Measurements from ENCODE around the gene TRIM63. TPM values are rescaled to one million over a fixed set of nuclear protein-coding genes. Genes with fewer than 3 reads are reported as not detected.

Gene TRIM63
- total and polyA plus RNA-seq, 2 of the 8 experiments (the other 6 are each of a cell fraction or from before 2014, with no cell fraction given), result not detected

- H3K4ac ChIP-seq (replicated peaks; ENCODE audit: insufficient read length, low read depth, low read length), result no peak overlapping the region
- no peak overlapping the region for H2BK12ac ChIP-seq (ENCODE audit: low read depth, low read length)
- WGBS, 2 experiments (ENCODE audit: extremely low coverage in 1 of 2, insufficient coverage in 1 of 2, insufficient read length in 1 of 2, insufficient replicate concordance in 2 of 2, low coverage in 1 of 2, low lambda C conversion rate in 2 of 2, missing lambda C conversion rate in 1 of 2), result 91% methylated on average over 7 of the region's 7 CpGs; no CpG with 5 or more reads in 1 of the 2 experiments
- H3K56ac ChIP-seq (replicated peaks; ENCODE audit: insufficient read length, low read depth, low read length), result no peak overlapping the region
- no peak overlapping the region for H4K8ac ChIP-seq (ENCODE audit: extremely low read depth, insufficient read depth, low read length)
- H4K5ac ChIP-seq (ENCODE audit: insufficient read length, low read depth, low read length), result no peak overlapping the region
- H2AK5ac ChIP-seq (ENCODE audit: low read depth, low read length), result no peak overlapping the region
- no peak overlapping the region for H4K91ac ChIP-seq (replicated peaks; ENCODE audit: insufficient read length, low read length)
- H3K36me3 ChIP-seq (ENCODE audit: control insufficient read depth in 2 of 4, insufficient read depth in 4 of 4, low read length in 3 of 4), result no peaks in the 10 kb centered on the region
- H3K4me3 ChIP-seq (ENCODE audit: extremely low read depth in 1 of 4, insufficient read depth in 2 of 4, low read depth in 3 of 4, low read length in 4 of 4), result no peak overlapping the region
- no peak overlapping the region for H2AFZ ChIP-seq (ENCODE audit: low read length)
- no peak overlapping the region for H3K9ac ChIP-seq (replicated peaks in 1 of 4; ENCODE audit: extremely low read depth in 1 of 4, low read depth in 3 of 4, low read length in 3 of 4)
- DNase-seq (ENCODE audit: low read depth in 1 of 2, low spot score in 2 of 2) (no peak), FAIRE-seq (no peak)
- no peak overlapping the region for H3K14ac ChIP-seq (ENCODE audit: insufficient read length)
- no peaks in the 10 kb centered on the region for H3K9me3 ChIP-seq (ENCODE audit: insufficient read depth in 2 of 2, low read depth in 1 of 2, low read length in 1 of 2)
- no peak overlapping the region for H3K4me2 ChIP-seq (ENCODE audit: insufficient read depth in 1 of 2, low read depth in 2 of 2, low read length in 2 of 2)
- no peak overlapping the region for H3K27ac ChIP-seq (ENCODE audit: low read depth, low read length)
- H2BK120ac ChIP-seq (replicated peaks; ENCODE audit: low read depth, low read length), result no peak overlapping the region
- no peak overlapping the region for H3K18ac ChIP-seq (ENCODE audit: extremely low read depth, low read length)
- peaks cover 0 to 2% (median 0%) of the 10 kb centered on the region in 4 experiments; a peak in 2 of 7 replicates for H3K27me3 ChIP-seq (replicated peaks in 1 of 4; ENCODE audit: control insufficient read depth in 3 of 4, extremely low read depth in 1 of 4, insufficient read depth in 3 of 4, low read length in 3 of 4)
- H3K79me2 ChIP-seq (ENCODE audit: control insufficient read depth in 1 of 2, insufficient read depth in 2 of 2, low read length in 2 of 2), result no peaks in the 10 kb centered on the region
- CTCF ChIA-PET (ENCODE audit: partially characterized antibody), result interaction anchor here (0.7 to 2.4 kb wide), 9 partner anchors 8 to 85 kb away, joined by 3 to 11 read pairs (median 4); no protein-coding TSS in a partner anchor
- POLR2A ChIA-PET (ENCODE audit: partially characterized antibody), result no interaction called here
- no peaks in the 10 kb centered on the region for H3K79me1 ChIP-seq (ENCODE audit: low read depth, low read length)
- no peak overlapping the region for H2BK15ac ChIP-seq (ENCODE audit: low read length)
- no peaks in the 10 kb centered on the region for H3K23me2 ChIP-seq (ENCODE audit: low read depth, low read length)
- H4K20me1 ChIP-seq (replicated peaks in 1 of 2; ENCODE audit: control insufficient read depth in 1 of 2, insufficient read depth in 2 of 2, low read length in 2 of 2), result no peaks in the 10 kb centered on the region
- H3K4me1 ChIP-seq (replicated peaks in 1 of 4; ENCODE audit: control insufficient read depth in 3 of 4, insufficient read depth in 4 of 4, low read length in 3 of 4), result no peaks in the 10 kb centered on the region
- H2BK20ac ChIP-seq (ENCODE audit: low read length), result no peak overlapping the region
- TF ChIP-seq MAX (IDR thresholded peaks at IDR 0.05) (no peak), SRF (IDR thresholded peaks at IDR 0.05; ENCODE audit: low read depth, low read length) (no peak), KDM1A (IDR thresholded peaks at IDR 0.05; ENCODE audit: borderline replicate concordance, low read length) (no peak), JUND (IDR thresholded peaks at IDR 0.05; ENCODE audit: low read length) (no peak)
- H2BK5ac ChIP-seq (ENCODE audit: low read depth, low read length), result no peak overlapping the region
- no peak overlapping the region for H3K23ac ChIP-seq (ENCODE audit: insufficient read length)
These were observed 7.5 kb downstream of the TRIM63 start for GRCh38 chr1:26059906-26060305.

Measured in H1 (cell line).